ENCODE measurements around the gene CCNT2.

DNA sequence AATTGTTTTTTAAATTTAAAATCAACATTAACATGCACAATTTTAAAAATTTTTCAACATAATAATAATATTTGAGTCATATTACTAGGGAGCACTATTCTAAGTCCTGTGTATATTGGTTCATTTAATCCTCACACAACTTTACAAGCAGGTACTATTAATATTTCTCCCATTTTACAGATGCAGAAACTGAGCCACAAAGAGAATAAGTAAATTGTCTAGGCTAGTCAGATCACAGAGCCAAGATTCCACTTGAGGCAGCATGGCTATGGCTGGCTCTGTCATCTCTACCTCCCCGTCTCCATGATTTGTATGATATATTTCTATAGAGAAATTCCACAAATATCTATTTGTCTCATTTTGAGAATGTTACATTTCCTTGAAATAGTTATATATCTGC, 15.1 kb downstream of the CCNT2 start:
- TF ChIP-seq, protein P1, sequence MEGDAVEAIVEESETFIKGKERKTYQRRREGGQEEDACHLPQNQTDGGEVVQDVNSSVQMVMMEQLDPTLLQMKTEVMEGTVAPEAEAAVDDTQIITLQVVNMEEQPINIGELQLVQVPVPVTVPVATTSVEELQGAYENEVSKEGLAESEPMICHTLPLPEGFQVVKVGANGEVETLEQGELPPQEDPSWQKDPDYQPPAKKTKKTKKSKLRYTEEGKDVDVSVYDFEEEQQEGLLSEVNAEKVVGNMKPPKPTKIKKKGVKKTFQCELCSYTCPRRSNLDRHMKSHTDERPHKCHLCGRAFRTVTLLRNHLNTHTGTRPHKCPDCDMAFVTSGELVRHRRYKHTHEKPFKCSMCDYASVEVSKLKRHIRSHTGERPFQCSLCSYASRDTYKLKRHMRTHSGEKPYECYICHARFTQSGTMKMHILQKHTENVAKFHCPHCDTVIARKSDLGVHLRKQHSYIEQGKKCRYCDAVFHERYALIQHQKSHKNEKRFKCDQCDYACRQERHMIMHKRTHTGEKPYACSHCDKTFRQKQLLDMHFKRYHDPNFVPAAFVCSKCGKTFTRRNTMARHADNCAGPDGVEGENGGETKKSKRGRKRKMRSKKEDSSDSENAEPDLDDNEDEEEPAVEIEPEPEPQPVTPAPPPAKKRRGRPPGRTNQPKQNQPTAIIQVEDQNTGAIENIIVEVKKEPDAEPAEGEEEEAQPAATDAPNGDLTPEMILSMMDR (IDR thresholded peaks at IDR 0.05), result no peak
- no peak for TF ChIP-seq POLR2A (IDR thresholded peaks at IDR 0.05)

Measured in Peyer's patch (tissue), 4 donors.